Body of pancreas (tissue), 4 donors: ENCODE results near the gene FILIP1L. TPM values are rescaled to one million over a fixed set of nuclear protein-coding genes. Genes with fewer than 3 reads are reported as not detected.

ENCODE experiments used
- ATAC-seq: fragments of 150-250 bp; one replicate; pipeline ENCODE4 v1.9.1; 2016
- DNase-seq, 4 donors: peaks; one replicate each; pipeline ENCODE4 v3.0.0-alpha.2; 2019
- H3K27ac ChIP-seq, 4 donors: fragments of 200-600 bp; sonication (generic); 1 replicate in 3 of 4; 2 replicates in 1 of 4; pipeline versions ENCODE4 v1.5.1 to v1.6.1; 2016 to 2019; ENCODE audit warnings: mild to moderate bottlenecking in 1 of 4, mixed read lengths in 1 of 4, moderate library complexity in 1 of 4
- H3K27me3 ChIP-seq, 2 donors: fragments of 200-600 bp; sonication (generic); one replicate each; pipeline ENCODE4 v1.6.0; 2016; ENCODE audit warnings: mild to moderate bottlenecking in 1 of 2
- H3K36me3 ChIP-seq, 2 donors: fragments of 200-600 bp; sonication (generic); replicated peaks in 1 of 2; 2 replicates each; pipeline ENCODE4 v1.5.1; 2016; ENCODE audit warnings: low read depth in 2 of 2; ENCODE audit not compliant: insufficient read depth in 1 of 2
- H3K4me1 ChIP-seq: fragments of 200-600 bp; sonication (generic); one replicate; pipeline ENCODE4 v1.6.0; 2016
- H3K4me3 ChIP-seq, 2 donors: fragments of 200-600 bp; sonication (generic); 1 replicate in 1 of 2; 2 replicates in 1 of 2; pipeline ENCODE4 v1.5.1; 2016 to 2019
- H3K9me3 ChIP-seq, 3 donors: fragments of 200-600 bp; sonication (generic); 1 replicate in 2 of 3; 2 replicates in 1 of 3; pipeline ENCODE4 v1.5.1; 2016
- POLR2A ChIP-seq, 3 donors: fragments of 450-650 bp; IDR thresholded peaks; one replicate each; pipeline ENCODE4 v1.6.1; 2016; ENCODE audit warnings: antibody characterized with exemption in 3 of 3, mild to moderate bottlenecking in 2 of 3
- WGBS, 2 donors: methylation state at CpG; one replicate each; pipeline ENCODE4 v1.1.5; 2017; 5-methylcytosine and 5-hydroxymethylcytosine counted together
- intact Hi-C: fragments of 100-400 bp; cut with DNase I; formaldehyde crosslinking; loops from one replicate; pipeline ENCODE4 v1.15.1; 2023
- total RNA-seq, 2 donors: library from RNA; depleted of rRNA; stranded (reverse); fragments of >200 nt; gene quantifications; one replicate each; pipeline ENCODE4 v1.1.0, GENCODE V29; 2016
- TF ChIP-seq, protein P1 (sequence below), 7 experiments: fragments of 450-650 bp in 4 of 7; fragments of 200-600 bp in 3 of 7; sonication (generic) in 3 of 7; IDR thresholded peaks; one replicate each; pipeline ENCODE4 v1.5.1; 2016 to 2019; ENCODE audit warnings: antibody characterized with exemption in 7 of 7

The FILIP1L gene
- total RNA-seq, 2 donors from 2014 or later = 27.8 to 47.8 TPM

DNA sequence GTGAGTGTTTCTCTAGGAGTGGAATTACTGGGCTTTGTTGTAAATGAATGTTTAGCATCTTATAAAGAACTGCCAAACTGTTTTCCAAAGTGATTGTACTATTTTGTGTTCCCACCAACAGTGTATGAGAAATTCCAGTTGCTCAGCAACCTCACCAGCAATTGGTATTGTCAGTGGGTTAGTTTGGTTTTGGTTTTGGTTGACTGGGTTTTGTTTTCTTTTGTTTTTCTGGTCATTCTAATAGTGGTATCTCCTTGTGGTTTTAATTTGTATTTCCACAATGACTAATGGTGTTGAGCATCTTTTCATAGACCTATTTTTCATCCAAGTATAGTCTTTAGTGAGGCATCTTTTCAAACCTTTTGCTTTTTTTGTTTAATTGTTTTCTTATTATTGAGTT lies 27.1 kb downstream of the FILIP1L start:
- Histone ChIP-seq H3K27ac (no peak overlapping the region), H3K36me3 (no peaks in the 10 kb centered on the region), H3K9me3 (no peaks in the 10 kb centered on the region), H3K4me1 (no peaks in the 10 kb centered on the region), H3K27me3 (no peaks in the 10 kb centered on the region), H3K4me3 (no peak overlapping the region)
- ATAC-seq = no peak
- no peak for DNase-seq
- intact Hi-C loops = no loop called here
- TF ChIP-seq POLR2A (IDR thresholded peaks at IDR 0.05) = no peak

DNA sequence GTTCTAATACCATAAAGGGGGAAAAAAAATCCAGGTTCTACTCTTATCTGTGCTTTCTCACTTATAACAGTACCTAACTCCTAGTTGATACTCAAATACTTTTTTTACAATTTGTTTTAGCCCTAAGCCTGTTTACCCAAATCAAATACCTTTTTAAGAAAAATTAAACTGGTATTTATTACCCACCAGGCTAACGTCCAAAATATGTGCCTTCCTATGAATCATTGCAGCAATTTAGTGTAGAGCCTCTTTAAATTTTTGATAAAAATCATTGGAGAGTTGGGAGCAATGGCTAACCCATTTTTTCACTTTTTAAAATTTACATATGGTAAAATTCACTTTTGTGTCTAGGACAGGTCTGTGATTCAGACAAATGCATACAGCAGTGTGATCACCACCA lies 27.9 kb downstream of the FILIP1L start:
- intact Hi-C loops = no loop called here
- WGBS, 2 donors = 59 to 68% methylated on average over 1 of the region's 1 CpG
- H3K4me1 ChIP-seq = peaks cover under 1% of the 10 kb centered on the region
- H3K4me3 ChIP-seq = no peak overlapping the region
- TF ChIP-seq, protein P1, sequence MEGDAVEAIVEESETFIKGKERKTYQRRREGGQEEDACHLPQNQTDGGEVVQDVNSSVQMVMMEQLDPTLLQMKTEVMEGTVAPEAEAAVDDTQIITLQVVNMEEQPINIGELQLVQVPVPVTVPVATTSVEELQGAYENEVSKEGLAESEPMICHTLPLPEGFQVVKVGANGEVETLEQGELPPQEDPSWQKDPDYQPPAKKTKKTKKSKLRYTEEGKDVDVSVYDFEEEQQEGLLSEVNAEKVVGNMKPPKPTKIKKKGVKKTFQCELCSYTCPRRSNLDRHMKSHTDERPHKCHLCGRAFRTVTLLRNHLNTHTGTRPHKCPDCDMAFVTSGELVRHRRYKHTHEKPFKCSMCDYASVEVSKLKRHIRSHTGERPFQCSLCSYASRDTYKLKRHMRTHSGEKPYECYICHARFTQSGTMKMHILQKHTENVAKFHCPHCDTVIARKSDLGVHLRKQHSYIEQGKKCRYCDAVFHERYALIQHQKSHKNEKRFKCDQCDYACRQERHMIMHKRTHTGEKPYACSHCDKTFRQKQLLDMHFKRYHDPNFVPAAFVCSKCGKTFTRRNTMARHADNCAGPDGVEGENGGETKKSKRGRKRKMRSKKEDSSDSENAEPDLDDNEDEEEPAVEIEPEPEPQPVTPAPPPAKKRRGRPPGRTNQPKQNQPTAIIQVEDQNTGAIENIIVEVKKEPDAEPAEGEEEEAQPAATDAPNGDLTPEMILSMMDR (IDR thresholded peaks at IDR 0.05) = no peak
- no peak for TF ChIP-seq POLR2A (IDR thresholded peaks at IDR 0.05)
- H3K27me3 ChIP-seq = no peaks in the 10 kb centered on the region
- H3K27ac ChIP-seq = no peak overlapping the region
- H3K36me3 ChIP-seq = no peaks in the 10 kb centered on the region
- no peak for DNase-seq
- H3K9me3 ChIP-seq = no peaks in the 10 kb centered on the region
- no peak for ATAC-seq

DNA sequence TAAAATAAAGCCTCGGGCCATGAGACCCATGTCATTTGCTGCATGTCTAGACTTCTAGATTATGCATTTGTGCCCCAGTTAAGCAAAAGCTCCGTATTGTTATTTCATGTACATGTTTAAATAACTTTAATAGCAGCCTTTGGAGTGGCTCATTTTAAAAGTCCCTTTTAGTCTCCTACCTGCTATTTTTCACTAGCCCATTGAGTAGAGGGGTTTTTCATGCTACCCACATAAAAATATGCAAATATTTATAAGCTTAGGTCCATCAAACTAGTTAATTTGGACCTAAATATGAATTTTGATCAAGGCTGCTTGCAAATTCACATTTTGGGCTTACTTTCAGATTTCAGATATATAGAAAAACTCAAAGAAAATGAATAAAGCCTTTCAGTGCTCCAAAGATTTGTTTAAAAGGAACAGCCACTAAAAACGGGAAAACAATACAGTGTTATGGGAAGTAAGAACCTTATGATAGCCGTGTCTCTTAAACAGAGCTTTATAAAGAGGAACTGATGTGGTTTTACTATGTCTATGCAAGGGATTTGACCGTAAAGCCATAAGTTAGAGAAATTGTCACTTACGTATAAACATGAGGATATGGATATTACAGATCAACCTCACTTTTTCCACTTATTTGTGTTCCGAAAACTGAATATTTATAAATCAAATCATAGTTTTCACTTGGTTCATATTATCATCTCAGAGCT lies 30.0 kb downstream of the FILIP1L start:
- 81 to 87% methylated on average over 7 of the region's 7 CpGs for WGBS, 2 donors
- Histone ChIP-seq H3K9me3 (no peaks in the 10 kb centered on the region), H3K27ac (no peak overlapping the region), H3K36me3 (no peaks in the 10 kb centered on the region), H3K4me1 (peaks cover 14% of the 10 kb centered on the region), H3K4me3 (peak overlapping the region in 1 of 2 donors; percentile 9), H3K27me3 (no peaks in the 10 kb centered on the region)
- no peak for ATAC-seq
- TF ChIP-seq, protein P1 (IDR thresholded peaks at IDR 0.05) = no peak
- no peak for TF ChIP-seq POLR2A (IDR thresholded peaks at IDR 0.05)
- intact Hi-C loops = no loop called here
- DNase-seq = no peak

DNA sequence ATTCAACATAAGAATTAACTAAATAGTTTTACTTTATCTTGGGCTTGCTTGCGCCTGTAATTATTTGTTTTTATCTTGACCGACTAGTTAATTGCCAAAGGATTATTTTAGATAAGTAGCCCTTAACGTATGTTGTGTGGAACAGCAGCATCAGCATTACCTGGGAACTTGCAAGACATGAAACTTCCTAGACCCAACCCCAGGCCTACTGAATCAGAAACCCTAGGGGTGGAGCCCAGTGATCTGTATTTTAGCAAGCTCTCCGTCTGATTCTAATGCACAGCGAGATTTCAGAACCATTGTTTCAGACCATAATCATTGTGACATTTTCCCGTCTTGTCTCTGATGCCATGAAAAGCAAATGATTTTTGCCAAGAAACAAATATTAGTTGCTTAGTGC lies 31.1 kb downstream of the FILIP1L start:
- Histone ChIP-seq H3K4me3 (no peak overlapping the region), H3K27ac (no peak overlapping the region), H3K4me1 (peaks cover 14% of the 10 kb centered on the region), H3K27me3 (no peaks in the 10 kb centered on the region), H3K9me3 (no peaks in the 10 kb centered on the region), H3K36me3 (no peaks in the 10 kb centered on the region)
- WGBS, 2 donors = 90 to 92% methylated on average over 6 of the region's 6 CpGs
- DNase-seq (no peak), ATAC-seq (no peak)
- intact Hi-C loops = no loop called here
- TF ChIP-seq POLR2A (IDR thresholded peaks at IDR 0.05) = no peak
- TF ChIP-seq, protein P1 (IDR thresholded peaks at IDR 0.05) = no peak

DNA sequence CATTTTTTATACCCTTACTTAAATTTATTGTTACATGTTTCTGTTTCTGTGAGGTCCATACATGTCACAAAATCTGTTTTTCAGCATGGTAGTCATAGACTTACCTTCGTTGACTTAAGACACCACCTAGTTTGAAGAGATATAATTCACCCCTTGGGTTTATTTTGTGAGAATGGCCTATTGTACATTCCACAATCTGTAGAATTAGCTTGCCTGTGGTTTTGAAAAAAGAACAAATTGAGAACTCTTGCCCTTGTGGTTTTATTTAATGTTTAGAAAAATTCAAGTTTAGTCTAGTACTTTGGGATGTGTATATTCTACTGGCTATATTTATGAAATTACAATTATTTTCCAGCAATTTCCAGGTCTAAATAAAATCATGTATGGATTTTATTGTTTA lies 31.6 kb downstream of the FILIP1L start:
- no peak overlapping the region for H3K4me3 ChIP-seq
- DNase-seq (no peak), ATAC-seq (no peak)
- no peaks in the 10 kb centered on the region for H3K36me3 ChIP-seq
- intact Hi-C loops = no loop called here
- no peak overlapping the region for H3K27ac ChIP-seq
- no peaks in the 10 kb centered on the region for H3K27me3 ChIP-seq
- H3K9me3 ChIP-seq = no peaks in the 10 kb centered on the region
- peaks cover 14% of the 10 kb centered on the region for H3K4me1 ChIP-seq
- TF ChIP-seq POLR2A (IDR thresholded peaks at IDR 0.05) = no peak
- TF ChIP-seq, protein P1 (IDR thresholded peaks at IDR 0.05) = no peak
- 88 to 93% methylated on average over 1 of the region's 1 CpG for WGBS, 2 donors
